ENCODE measurements around the gene ATOX1. TPM values are rescaled to one million over a fixed set of nuclear protein-coding genes. Genes with fewer than 3 reads are reported as not detected.

ATOX1 gene
- total and polyA plus RNA-seq, 2 of the 4 experiments (the other 2 are of a cell fraction) = 56.3 to 360 TPM

DNA sequence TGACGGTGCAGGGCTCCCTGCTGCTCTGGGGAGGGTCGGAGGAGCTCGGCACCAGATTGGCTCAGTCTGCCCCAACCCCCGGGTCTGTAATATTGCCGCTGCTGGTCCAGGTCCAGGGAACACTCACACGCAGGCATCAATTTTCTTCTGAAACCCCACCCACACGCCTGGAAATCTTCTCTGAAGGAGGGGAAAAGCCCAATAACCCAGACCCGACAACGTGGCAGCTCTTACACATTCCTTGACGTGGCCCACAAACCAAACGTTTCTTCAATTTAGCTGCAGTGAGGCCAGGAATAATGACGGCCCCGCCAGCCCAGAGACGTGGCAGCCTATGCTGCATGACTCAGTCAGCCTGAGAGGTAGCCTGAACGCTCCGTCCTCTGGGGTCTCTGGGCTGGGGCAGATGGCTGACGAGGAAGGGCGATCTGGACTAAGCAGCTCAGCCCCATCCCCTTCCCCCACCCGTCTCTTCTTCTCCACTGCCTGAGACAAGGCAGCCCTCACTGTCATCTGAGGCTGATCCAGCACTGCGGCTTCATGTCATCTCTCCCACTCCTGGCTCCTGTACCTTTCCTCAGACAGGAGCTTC, 61.9 kb downstream of the ATOX1 start:
- ChIA-PET POLR2A (ENCODE audit: unreplicated experiment) (interaction anchor here (0.6 to 3.0 kb wide), 7 partner anchors 9 to 75 kb away, joined by 3 to 61 read pairs (median 4); partner anchors contain the start of genes ATOX1, G3BP1 and SPARC), CTCF (interaction anchor here (0.6 to 2.2 kb wide), 3 partner anchors 8 to 44 kb away, joined by 4 to 9 read pairs (median 4); no protein-coding TSS in a partner anchor)
- no peak overlapping the region for H3K4me3 ChIP-seq (ENCODE audit: insufficient read depth, low read depth, low read length)
- dilution Hi-C loops (cut with HindIII; ENCODE audit: low sequenced_read_pairs, unreplicated experiment) (no loop called here), in situ Hi-C loops (cut with MboI; ENCODE audit: low sequenced_read_pairs) (no loop called here), intact Hi-C loops (cut with micrococcal nuclease) (loop anchor here (1.0 kb wide), 1 partner anchor 9 kb away; no protein-coding TSS in a partner anchor)
- H2BK20ac ChIP-seq (ENCODE audit: low read depth, low read length) = peak overlapping the region; percentile 97
- peak overlapping the region; percentile 65 for H3K4me2 ChIP-seq (ENCODE audit: low read depth, low read length)
- no peaks in the 10 kb centered on the region for H4K20me1 ChIP-seq (ENCODE audit: insufficient read depth, low read length)
- H2AK5ac ChIP-seq (ENCODE audit: low read depth, low read length) = peak overlapping the region; percentile 96
- H4K8ac ChIP-seq (ENCODE audit: low read depth in 2 of 2, low read length in 2 of 2) = peak overlapping the region; percentile 93 to 96
- peak overlapping the region; percentile 94 for H3K27ac ChIP-seq (ENCODE audit: insufficient read depth, low read length)
- H3K23ac ChIP-seq (ENCODE audit: low read depth, low read length) = peak overlapping the region; percentile 99
- ATAC-seq (ENCODE audit: low read depth) (peak; percentile 64), DNase-seq (peak; percentile 99)
- peak overlapping the region; percentile 98 for H2BK15ac ChIP-seq (ENCODE audit: low read depth, low read length)
- peak overlapping the region; percentile 75 for H3K9ac ChIP-seq (ENCODE audit: low read depth, low read length)
- H2BK5ac ChIP-seq (ENCODE audit: low read depth, low read length, poor library complexity, severe bottlenecking) = peak overlapping the region; percentile 95
- 11% methylated on average over 4 of the region's 20 CpGs; no CpG with 5 or more reads in 1 of the 2 experiments for WGBS, 2 experiments (ENCODE audit: extremely low coverage in 2 of 2, insufficient read length in 1 of 2)
- peak overlapping the region; percentile 96 for H2AK9ac ChIP-seq (replicated peaks; ENCODE audit: low read depth, low read length, poor library complexity)
- no peaks in the 10 kb centered on the region for H3K9me3 ChIP-seq (ENCODE audit: control insufficient read depth, insufficient read depth, low read length)
- peak overlapping the region; percentile 100 for H4K91ac ChIP-seq (ENCODE audit: insufficient read depth, low read depth, low read length)
- H3K9me1 ChIP-seq (ENCODE audit: insufficient read depth, low read length) = peaks cover 11% of the 10 kb centered on the region
- H4K5ac ChIP-seq (ENCODE audit: low read depth, low read length) = peak overlapping the region; percentile 70
- peak overlapping the region; percentile 99 for H2BK120ac ChIP-seq (ENCODE audit: low read depth, low read length)
- no peaks in the 10 kb centered on the region for H3K36me3 ChIP-seq (ENCODE audit: control insufficient read depth, insufficient read depth, low read length)
- peak overlapping the region; percentile 97 for H3K18ac ChIP-seq (ENCODE audit: low read depth, low read length)
- peaks cover 41% of the 10 kb centered on the region for H3K4me1 ChIP-seq (ENCODE audit: control insufficient read depth, insufficient read depth, low read length)
- H3K56ac ChIP-seq (ENCODE audit: extremely low read depth, insufficient read depth, low read length) = peak overlapping the region; percentile 97
- BruUV-seq (replicated peaks) = TSS peak; percentile 99
- peak overlapping the region; percentile 99 for H3K14ac ChIP-seq (replicated peaks; ENCODE audit: low read depth, low read length)
- no peaks in the 10 kb centered on the region for H3K27me3 ChIP-seq (ENCODE audit: control insufficient read depth, insufficient read depth, low read length)
- H3K4ac ChIP-seq (ENCODE audit: low read depth, low read length) = peak overlapping the region; percentile 100
- H2AFZ ChIP-seq (replicated peaks; ENCODE audit: low read length, poor library complexity) = peak overlapping the region; percentile 79
- peaks cover 8 to 30% of the 10 kb centered on the region in 2 experiments; a peak in 3 of 4 replicates for H3K79me1 ChIP-seq (ENCODE audit: low read depth in 1 of 2, low read length in 2 of 2)
- no peak for TF ChIP-seq RFX5 (IDR thresholded peaks at IDR 0.05; ENCODE audit: low read depth, low read length)
- TF ChIP-seq, protein P1, sequence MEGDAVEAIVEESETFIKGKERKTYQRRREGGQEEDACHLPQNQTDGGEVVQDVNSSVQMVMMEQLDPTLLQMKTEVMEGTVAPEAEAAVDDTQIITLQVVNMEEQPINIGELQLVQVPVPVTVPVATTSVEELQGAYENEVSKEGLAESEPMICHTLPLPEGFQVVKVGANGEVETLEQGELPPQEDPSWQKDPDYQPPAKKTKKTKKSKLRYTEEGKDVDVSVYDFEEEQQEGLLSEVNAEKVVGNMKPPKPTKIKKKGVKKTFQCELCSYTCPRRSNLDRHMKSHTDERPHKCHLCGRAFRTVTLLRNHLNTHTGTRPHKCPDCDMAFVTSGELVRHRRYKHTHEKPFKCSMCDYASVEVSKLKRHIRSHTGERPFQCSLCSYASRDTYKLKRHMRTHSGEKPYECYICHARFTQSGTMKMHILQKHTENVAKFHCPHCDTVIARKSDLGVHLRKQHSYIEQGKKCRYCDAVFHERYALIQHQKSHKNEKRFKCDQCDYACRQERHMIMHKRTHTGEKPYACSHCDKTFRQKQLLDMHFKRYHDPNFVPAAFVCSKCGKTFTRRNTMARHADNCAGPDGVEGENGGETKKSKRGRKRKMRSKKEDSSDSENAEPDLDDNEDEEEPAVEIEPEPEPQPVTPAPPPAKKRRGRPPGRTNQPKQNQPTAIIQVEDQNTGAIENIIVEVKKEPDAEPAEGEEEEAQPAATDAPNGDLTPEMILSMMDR (conservative IDR thresholded peaks at IDR 0.05; ENCODE audit: low read depth, low read length) = no peak
- peak; percentile 88 for TF ChIP-seq POLR2A (IDR thresholded peaks at IDR 0.05; ENCODE audit: low read depth, low read length)
- 0 out of 2 replicates have a peak, but pooled peaks have one; percentile 7 for TF ChIP-seq BHLHE40 (IDR thresholded peaks at IDR 0.05; ENCODE audit: low read depth, low read length)
- TF ChIP-seq MXI1 (IDR thresholded peaks at IDR 0.05; ENCODE audit: borderline replicate concordance, low read depth, low read length) = peak; percentile 34; the same call in 1 of the 2 replicates
- TF ChIP-seq ELK1 (IDR thresholded peaks at IDR 0.05; ENCODE audit: borderline replicate concordance, low read depth, low read length) = no peak
- peak; percentile 93 for TF ChIP-seq FOS (IDR thresholded peaks at IDR 0.05; ENCODE audit: low read depth, low read length)
- TF ChIP-seq USF2 (IDR thresholded peaks at IDR 0.05; ENCODE audit: low read depth, low read length) = no peak
- TF ChIP-seq RAD21 (IDR thresholded peaks at IDR 0.05; ENCODE audit: low read length) = no peak
- no peak for TF ChIP-seq CHD1 (IDR thresholded peaks at IDR 0.05; ENCODE audit: low read depth, low read length)
- 0 out of 2 replicates have a peak, but pooled peaks have one; percentile 8 for TF ChIP-seq SMC3 (IDR thresholded peaks at IDR 0.05; ENCODE audit: low read depth, low read length)
- peak; percentile 75 for TF ChIP-seq NFE2L2 (IDR thresholded peaks at IDR 0.05; ENCODE audit: low read depth, low read length)
- TF ChIP-seq MAZ (IDR thresholded peaks at IDR 0.05; ENCODE audit: borderline replicate concordance, low read depth, low read length) = no peak
- TF ChIP-seq RCOR1 (IDR thresholded peaks at IDR 0.05; ENCODE audit: insufficient replicate concordance, low read length) = no peak

Measured in IMR-90 (cell line).